ENCODE measurements around the gene NPHS1.
"Not testable (repeated sequence)": the region's sequence is repeated elsewhere in the genome, so short reads cannot be mapped to it uniquely, and the experiment has no call there.

NPHS1 gene

GRCh38 chr19:35824150-35824549 is 28.2 kb downstream of the NPHS1 start:
- in situ Hi-C loops (cut with MboI; ENCODE audit: low pct_unique_long_range_greater_than_20kb, low sequenced_read_pairs) = no loop called here

GRCh38 chr19:35822579-35822978 is 29.7 kb downstream of the NPHS1 start:
- in situ Hi-C loops (cut with MboI; ENCODE audit: low pct_unique_long_range_greater_than_20kb, low sequenced_read_pairs) = no loop called here
- peak; percentile 77 for DNase-seq

More at GRCh38 chr19:35824150-35824549, 28.2 kb downstream of the NPHS1 start:
- no peak for DNase-seq

GRCh38 chr19:35818445-35818844 is 33.9 kb downstream of the NPHS1 start:
- in situ Hi-C loops (cut with MboI; ENCODE audit: low pct_unique_long_range_greater_than_20kb, low sequenced_read_pairs) = no loop called here
- DNase-seq = no peak

- no peak for DNase-seq
- in situ Hi-C loops (cut with MboI; ENCODE audit: low pct_unique_long_range_greater_than_20kb, low sequenced_read_pairs) = no loop called here
These were observed 35.5 kb downstream of the NPHS1 start for GRCh38 chr19:35816846-35817245.

- in situ Hi-C loops (cut with MboI; ENCODE audit: low pct_unique_long_range_greater_than_20kb, low sequenced_read_pairs) = no loop called here
- DNase-seq = no peak
These were observed 36.0 kb downstream of the NPHS1 start for GRCh38 chr19:35816262-35816661.

GRCh38 chr19:35813043-35813890 is 39.0 kb downstream of the NPHS1 start:
- in situ Hi-C loops (cut with MboI; ENCODE audit: low pct_unique_long_range_greater_than_20kb, low sequenced_read_pairs) = no loop called here
- no peak for DNase-seq

GRCh38 chr19:35812220-35813042 is 39.9 kb downstream of the NPHS1 start, which contains the start of gene PRODH2:
PRODH2 (minus strand) TSS chr19:35812845; CDS start chr19:35812805, 40 bp downstream.
- in situ Hi-C loops (cut with MboI; ENCODE audit: low pct_unique_long_range_greater_than_20kb, low sequenced_read_pairs) = no loop called here
- no peak for DNase-seq

- in situ Hi-C loops (cut with MboI; ENCODE audit: low pct_unique_long_range_greater_than_20kb, low sequenced_read_pairs) = no loop called here
- DNase-seq = no peak
These were observed 40.7 kb downstream of the NPHS1 start for GRCh38 chr19:35811317-35812219.

- no peak for DNase-seq
- in situ Hi-C loops (cut with MboI; ENCODE audit: low pct_unique_long_range_greater_than_20kb, low sequenced_read_pairs) = no loop called here
These were observed 44.7 kb downstream of the NPHS1 start for GRCh38 chr19:35807633-35808032.

- DNase-seq = no peak
- in situ Hi-C loops (cut with MboI; ENCODE audit: low pct_unique_long_range_greater_than_20kb, low sequenced_read_pairs) = no loop called here
These were observed 45.7 kb downstream of the NPHS1 start for GRCh38 chr19:35806597-35806996.

- no peak for DNase-seq
- in situ Hi-C loops (cut with MboI; ENCODE audit: low pct_unique_long_range_greater_than_20kb, low sequenced_read_pairs) = no loop called here
These were observed 46.7 kb downstream of the NPHS1 start for GRCh38 chr19:35805526-35806102.

- no peak for DNase-seq
- in situ Hi-C loops (cut with MboI; ENCODE audit: low pct_unique_long_range_greater_than_20kb, low sequenced_read_pairs) = no loop called here
These were observed 50.5 kb downstream of the NPHS1 start for GRCh38 chr19:35801828-35802227.

GRCh38 chr19:35797663-35798062 is 54.6 kb downstream of the NPHS1 start:
- no peak for DNase-seq
- in situ Hi-C loops (cut with MboI; ENCODE audit: low pct_unique_long_range_greater_than_20kb, low sequenced_read_pairs) = no loop called here

GRCh38 chr19:35796645-35797542 is 55.4 kb downstream of the NPHS1 start:
- DNase-seq = no peak
- in situ Hi-C loops (cut with MboI; ENCODE audit: low pct_unique_long_range_greater_than_20kb, low sequenced_read_pairs) = no loop called here

- in situ Hi-C loops (cut with MboI; ENCODE audit: low pct_unique_long_range_greater_than_20kb, low sequenced_read_pairs); DNase-seq: not testable (repeated sequence)
These were observed 56.7 kb downstream of the NPHS1 start for GRCh38 chr19:35795564-35795963.

- in situ Hi-C loops (cut with MboI; ENCODE audit: low pct_unique_long_range_greater_than_20kb, low sequenced_read_pairs) = no loop called here
- no peak for DNase-seq
These were observed 58.7 kb downstream of the NPHS1 start for GRCh38 chr19:35793381-35794165.

GRCh38 chr19:35792888-35793287 is 59.4 kb downstream of the NPHS1 start:
- in situ Hi-C loops (cut with MboI; ENCODE audit: low pct_unique_long_range_greater_than_20kb, low sequenced_read_pairs) = no loop called here
- DNase-seq = no peak

All from KBM-7 (cell line).